CD4-positive, alpha-beta T cell (primary cell): ENCODE measurements around the gene COL15A1. TPM values are rescaled to one million over a fixed set of nuclear protein-coding genes. Genes with fewer than 3 reads are reported as not detected.

Experiments
- ATAC-seq: fragments of 200-7000 bp; cut with Tn5 transposase; one replicate; pipeline ENCODE4 v1.10.0; 2022; ENCODE audit warnings: mild to moderate bottlenecking; ENCODE audit not compliant: poor library complexity
- CTCF ChIA-PET: fragments of 350-600 bp; sonication (Branson Sonifier 250); formaldehyde crosslinking; loops from one replicate; lab custom pipeline; 2021; ENCODE audit warnings: antibody characterized with exemption, inconsistent platforms; lab: Charles Lee
- POLR2A ChIA-PET: fragments of 350-600 bp; sonication (Branson Sonifier 250); formaldehyde crosslinking; loops from one replicate; lab custom pipeline; 2021; ENCODE audit warnings: antibody characterized with exemption, inconsistent platforms; lab: Charles Lee
- DNase-seq, 14 experiments: peaks; one replicate each; pipeline ENCODE4 v3.0.0-alpha.2; 2013 to 2020; ENCODE audit warnings: mixed read lengths in 2 of 14
- H3K27ac ChIP-seq, 2 donors: one replicate each; pipeline versions ENCODE4 v1.5.1 to v1.7.0; 2013; ENCODE audit warnings: low read length in 2 of 2, low read depth in 1 of 2, mild to moderate bottlenecking in 1 of 2
- H3K27me3 ChIP-seq, 2 experiments: 1 replicate in 1 of 2; 2 replicates in 1 of 2; pipeline versions ENCODE4 v1.6.1 to v1.7.0; 2013; ENCODE audit warnings: low read length in 2 of 2, control low read depth in 1 of 2, mild to moderate bottlenecking in 1 of 2, moderate library complexity in 1 of 2; ENCODE audit not compliant: insufficient read depth in 2 of 2, control insufficient read depth in 1 of 2
- H3K36me3 ChIP-seq: one replicate; pipeline ENCODE4 v1.6.1; 2013; ENCODE audit warnings: low read length, control low read depth; ENCODE audit not compliant: insufficient read depth
- H3K4me1 ChIP-seq: one replicate; pipeline ENCODE4 v1.6.1; 2013; ENCODE audit warnings: low read length, control low read depth; ENCODE audit not compliant: insufficient read depth
- H3K4me3 ChIP-seq: one replicate; pipeline ENCODE4 v1.5.1; 2013; ENCODE audit warnings: mild to moderate bottlenecking, low read length, moderate library complexity
- H3K9me3 ChIP-seq, 2 experiments: 1 replicate in 1 of 2; 2 replicates in 1 of 2; pipeline versions ENCODE4 v1.6.1 to v1.7.0; 2013; ENCODE audit warnings: low read length in 2 of 2, mild to moderate bottlenecking in 2 of 2, control low read depth in 1 of 2, moderate library complexity in 1 of 2; ENCODE audit not compliant: control insufficient read depth in 1 of 2, insufficient read depth in 1 of 2
- H3K27ac Mint-ChIP-seq: one replicate; pipeline ENCODE4 v1.8.0; 2020; ENCODE audit warnings: mixed read lengths
- H3K27me3 Mint-ChIP-seq: one replicate; pipeline ENCODE4 v1.8.0; 2021; ENCODE audit warnings: mixed read lengths
- H3K36me3 Mint-ChIP-seq: one replicate; pipeline ENCODE4 v1.8.0; 2021; ENCODE audit warnings: low read depth, mixed read lengths
- H3K4me1 Mint-ChIP-seq: one replicate; pipeline ENCODE4 v1.8.0; 2021; ENCODE audit warnings: low read depth, mixed read lengths
- H3K4me3 Mint-ChIP-seq: one replicate; pipeline ENCODE4 v1.8.0; 2020; ENCODE audit warnings: mild to moderate bottlenecking, mixed read lengths
- H3K9me3 Mint-ChIP-seq: one replicate; pipeline ENCODE4 v1.8.0; 2020; ENCODE audit warnings: mixed read lengths
- CTCF ChIP-seq: fragments of 200-600 bp; IDR thresholded peaks from one replicate; pipeline ENCODE4 v1.8.0; 2022; ENCODE audit warnings: antibody characterized with exemption, mild to moderate bottlenecking
- intact Hi-C, 2 experiments: fragments of 100-400 bp; cut with DNase I in 1 of 2; cut with micrococcal nuclease in 1 of 2; formaldehyde crosslinking; loops; one replicate each; pipeline versions ENCODE4 v1.15.1 to v1.9.0; 2023 to 2025; cut with DNase I, micrococcal nuclease
- total RNA-seq, 174 experiments: library from RNA in 2 of 174; stranded (reverse) in 2 of 174; gene quantifications; one replicate each; pipeline ENCODE4 v1.2.3 and lab custom pipeline; 2021 to 2026

Gene COL15A1
- total RNA-seq, 2 experiments from 2014 or later: not detected

- H3K4me1 ChIP-seq: peaks cover 79% of the 10 kb centered on the region
- H3K36me3 ChIP-seq: no peaks in the 10 kb centered on the region
- intact Hi-C loops: loop anchor here in 1 of 2 experiments (5.0 kb wide), 1 partner anchor 54 kb away; no protein-coding TSS in a partner anchor
- POLR2A ChIA-PET: interaction anchor here (0.6 to 1.3 kb wide), 5 partner anchors 15 to 50 kb away, joined by 3 to 4 read pairs (median 3); partner anchors contain the start of gene TGFBR1
- Mint-ChIP-seq H3K27me3 (no peaks in the 10 kb centered on the region), H3K9me3 (no peaks in the 10 kb centered on the region), H3K27ac (no peak overlapping the region), H3K4me3 (no peak overlapping the region), H3K4me1 (peaks cover 78% of the 10 kb centered on the region), H3K36me3 (no peaks in the 10 kb centered on the region)
- no peak for TF ChIP-seq CTCF
- H3K4me3 ChIP-seq: no peak overlapping the region
- no peaks in the 10 kb centered on the region for H3K27me3 ChIP-seq
- DNase-seq (no peak), ATAC-seq (no peak)
- CTCF ChIA-PET: interaction anchor here (1.6 kb wide), 1 partner anchor 84 kb away, joined by 6 read pairs; no protein-coding TSS in a partner anchor
- H3K27ac ChIP-seq: no peak overlapping the region
- H3K9me3 ChIP-seq: no peaks in the 10 kb centered on the region
These were observed 112.5 kb downstream of the COL15A1 start for GRCh38 chr9:99056186-99056585.

GRCh38 chr9:99056886-99057664 is 113.4 kb downstream of the COL15A1 start:
- peak overlapping the region; percentile 87 for H3K4me3 Mint-ChIP-seq
- no peak overlapping the region for H3K27ac ChIP-seq
- no peaks in the 10 kb centered on the region for H3K27me3 ChIP-seq
- no peaks in the 10 kb centered on the region for H3K9me3 Mint-ChIP-seq
- no peaks in the 10 kb centered on the region for H3K36me3 Mint-ChIP-seq
- H3K4me1 ChIP-seq: peaks cover 76% of the 10 kb centered on the region
- CTCF ChIA-PET: interaction anchor here (0.7 kb wide), 1 partner anchor 84 kb away, joined by 3 read pairs; no protein-coding TSS in a partner anchor
- intact Hi-C loops: loop anchor here in 1 of 2 experiments (5.0 kb wide), 1 partner anchor 55 kb away; no protein-coding TSS in a partner anchor
- no peak for ATAC-seq
- H3K27ac Mint-ChIP-seq: peak overlapping the region; percentile 69
- peaks cover 81% of the 10 kb centered on the region for H3K4me1 Mint-ChIP-seq
- H3K4me3 ChIP-seq: peak overlapping the region; percentile 47
- peak in 4 of 14 experiments; percentile 23 to 80 (median 61) for DNase-seq
- no peaks in the 10 kb centered on the region for H3K36me3 ChIP-seq
- no peaks in the 10 kb centered on the region for H3K9me3 ChIP-seq
- POLR2A ChIA-PET: interaction anchor here (1.1 to 3.0 kb wide), 13 partner anchors 8 to 81 kb away, joined by 4 to 58 read pairs (median 13); partner anchors contain the start of gene TGFBR1
- TF ChIP-seq CTCF: no peak
- no peaks in the 10 kb centered on the region for H3K27me3 Mint-ChIP-seq

- H3K4me3 ChIP-seq: peak overlapping the region; percentile 47
These were observed 114.2 kb downstream of the COL15A1 start for GRCh38 chr9:99057665-99058625.

More at GRCh38 chr9:99057665-99058625, 114.2 kb downstream of the COL15A1 start:
- Histone ChIP-seq H3K27ac (peak overlapping the region in 1 of 2 donors; percentile 57), H3K9me3 (no peaks in the 10 kb centered on the region), H3K27me3 (no peaks in the 10 kb centered on the region), H3K4me1 (peaks cover 67% of the 10 kb centered on the region), H3K36me3 (no peaks in the 10 kb centered on the region)
- peak; percentile 76 for ATAC-seq
- peak; percentile 27 to 94 (median 60) for DNase-seq
- TF ChIP-seq CTCF: no peak
- Mint-ChIP-seq H3K36me3 (no peaks in the 10 kb centered on the region), H3K27me3 (no peaks in the 10 kb centered on the region), H3K27ac (peak overlapping the region; percentile 69), H3K4me1 (peaks cover 76% of the 10 kb centered on the region), H3K4me3 (peak overlapping the region; percentile 87), H3K9me3 (no peaks in the 10 kb centered on the region)
- intact Hi-C loops: loop anchor here (1.0 to 5.0 kb wide), 5 partner anchors 19 to 77 kb away; no protein-coding TSS in a partner anchor
- POLR2A ChIA-PET: interaction anchor here (0.7 to 3.0 kb wide), 22 partner anchors 8 to 164 kb away, joined by 3 to 58 read pairs (median 5); partner anchors contain the start of genes ALG2, SEC61B and TGFBR1
- CTCF ChIA-PET: interaction anchor here (0.7 kb wide), 1 partner anchor 83 kb away, joined by 3 read pairs; no protein-coding TSS in a partner anchor
